Retinal pigment epithelial cell (primary cell): ENCODE results near the gene CAMSAP1.

Source experiments
- DNase-seq: peaks from one replicate; pipeline ENCODE4 v3.0.0-alpha.2; 2010; ENCODE audit warnings: low read depth
- H3K4me3 ChIP-seq: 2 replicates; pipeline ENCODE4 v1.5.1; 2011; ENCODE audit warnings: mild to moderate bottlenecking, low read length, control low read depth, moderate library complexity
- CTCF ChIP-seq: conservative IDR thresholded peaks from 2 replicates; pipeline ENCODE4 v1.5.1; 2011; ENCODE audit warnings: low read depth, low read length, control low read depth, inconsistent platforms

Gene CAMSAP1

GRCh38 chr9:135865531-135865930 lies 41.8 kb downstream of the CAMSAP1 start:
- no peak for DNase-seq
- no peak for TF ChIP-seq CTCF
- H3K4me3 ChIP-seq, result no peak overlapping the region

GRCh38 chr9:135864447-135865049 lies 42.8 kb downstream of the CAMSAP1 start:
- peak; percentile 94 for TF ChIP-seq CTCF
- no peak for DNase-seq
- no peak overlapping the region for H3K4me3 ChIP-seq

GRCh38 chr9:135862809-135863208 lies 44.5 kb downstream of the CAMSAP1 start:
- DNase-seq, result no peak
- no peak overlapping the region for H3K4me3 ChIP-seq
- no peak for TF ChIP-seq CTCF

GRCh38 chr9:135858491-135859185 lies 48.7 kb downstream of the CAMSAP1 start:
- no peak overlapping the region for H3K4me3 ChIP-seq
- no peak for DNase-seq
- TF ChIP-seq CTCF, result no peak

GRCh38 chr9:135857843-135858242 lies 49.5 kb downstream of the CAMSAP1 start:
- no peak for DNase-seq
- TF ChIP-seq CTCF, result no peak
- no peak overlapping the region for H3K4me3 ChIP-seq

GRCh38 chr9:135857371-135857786 lies 50.0 kb downstream of the CAMSAP1 start:
- no peak for TF ChIP-seq CTCF
- no peak overlapping the region for H3K4me3 ChIP-seq
- no peak for DNase-seq

GRCh38 chr9:135851748-135852147 lies 55.6 kb downstream of the CAMSAP1 start:
- no peak for TF ChIP-seq CTCF
- no peak overlapping the region for H3K4me3 ChIP-seq
- DNase-seq, result no peak
